Motor neuron (in vitro differentiated cells): Measurements from ENCODE around the gene ZCCHC2. TPM values are rescaled to one million over a fixed set of nuclear protein-coding genes. Genes with fewer than 3 reads are reported as not detected.

Experiments
- ATAC-seq, 8 experiments: fragments of 200-7000 bp; cut with Tn5 transposase; replicated peaks in 6 of 8; 2 replicates each; pipeline ENCODE4 v1.8.0; 2021; ENCODE audit warnings: mild to moderate bottlenecking in 8 of 8, moderate library complexity in 8 of 8
- H3K27ac ChIP-seq, 2 donors: fragments of 250-450 bp; sonication (Bioruptor Pico); 2 replicates each; pipeline ENCODE4 v1.9.0; 2021; ENCODE audit warnings: antibody characterized with exemption in 2 of 2, mild to moderate bottlenecking in 2 of 2, moderate library complexity in 1 of 2
- H3K4me1 ChIP-seq, 2 donors: fragments of 250-450 bp; sonication (Bioruptor Pico); replicated peaks in 1 of 2; 2 replicates each; pipeline ENCODE4 v1.6.1; 2021; ENCODE audit warnings: antibody characterized with exemption in 2 of 2, mild to moderate bottlenecking in 2 of 2, moderate library complexity in 1 of 2
- H3K4me3 ChIP-seq, 5 donors: fragments of 250-450 bp; sonication (Bioruptor Pico); 2 replicates each; pipeline ENCODE4 v1.9.0; 2021; ENCODE audit warnings: antibody characterized with exemption in 5 of 5, mild to moderate bottlenecking in 5 of 5, moderate library complexity in 4 of 5
- WGBS, 10 experiments: fragments of 450-650 bp; shearing (Covaris generic); methylation state at CpG; one replicate each; pipeline ENCODE4 v1.0.0; 2022; 5-methylcytosine and 5-hydroxymethylcytosine counted together
- in situ Hi-C, 9 experiments: fragments of 400-800 bp; cut with MboI; loops; one replicate each; pipeline ENCODE4 v1.15.0; 2021; ENCODE audit warnings: low sequenced_read_pairs in 9 of 9, low pct_unique_long_range_greater_than_20kb in 2 of 9; ENCODE audit not compliant: unreplicated experiment in 9 of 9
- total RNA-seq, 8 experiments: library from RNA; unstranded; fragments of 300-600 nt; gene quantifications; 2 replicates each; pipeline versions ENCODE4 v1.2.3 to v1.2.4, GENCODE V29; 2022

ZCCHC2 gene
- total RNA-seq, 8 experiments from 2014 or later = 6.0 to 18.2 (median 12.0) TPM

DNA sequence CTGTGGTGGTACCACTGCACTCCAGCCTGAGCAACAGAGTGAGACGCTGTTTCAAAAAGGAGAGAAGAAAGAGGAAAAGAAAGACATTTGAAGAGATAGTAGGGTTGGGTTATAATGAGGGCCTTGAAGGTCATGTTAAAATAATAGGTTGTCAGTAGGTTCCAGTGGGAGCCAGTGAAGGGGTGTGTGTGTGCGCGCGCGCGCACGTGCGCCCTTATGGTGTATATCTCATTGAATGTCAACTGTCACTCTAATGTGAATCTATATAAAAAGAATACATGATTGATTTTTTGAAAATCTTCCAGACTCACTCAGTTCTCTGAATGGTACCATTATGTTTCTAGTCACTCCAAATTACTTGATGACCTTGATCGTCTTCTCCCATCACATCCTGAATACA, 9.1 kb downstream of the ZCCHC2 start:
- Histone ChIP-seq H3K27ac (no peak overlapping the region), H3K4me3 (no peak overlapping the region), H3K4me1 (peaks cover 0 to 3% of the 10 kb centered on the region in 2 donors)
- WGBS, 10 experiments = 93 to 100% (median 99%) methylated on average over 1 to 9 of the region's 9 CpGs
- in situ Hi-C loops = no loop called here
- ATAC-seq = no peak

DNA sequence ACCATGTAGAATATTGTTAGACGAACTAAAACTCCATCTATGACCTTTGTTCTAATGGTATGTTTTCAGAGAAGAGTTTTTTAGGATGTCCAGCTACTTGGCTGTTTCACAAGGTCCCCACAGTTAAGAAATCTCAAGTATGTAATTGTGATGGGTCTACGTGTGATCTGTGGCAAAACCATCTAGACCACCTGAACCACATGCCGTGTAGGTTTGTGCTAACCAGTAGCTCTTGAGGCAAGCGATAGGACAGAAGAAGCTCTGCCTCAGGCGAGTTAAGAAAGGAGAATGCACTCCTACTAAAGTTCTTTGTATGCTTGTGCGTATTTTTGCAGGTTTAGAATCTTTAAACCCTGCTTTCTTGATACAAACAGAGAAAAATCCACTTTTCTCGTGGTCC, 13.2 kb downstream of the ZCCHC2 start:
- WGBS, 10 experiments = 84 to 100% (median 96%) methylated on average over 1 to 6 of the region's 7 CpGs; no CpG with 5 or more reads in 1 of the 10 experiments
- no peak for ATAC-seq

DNA sequence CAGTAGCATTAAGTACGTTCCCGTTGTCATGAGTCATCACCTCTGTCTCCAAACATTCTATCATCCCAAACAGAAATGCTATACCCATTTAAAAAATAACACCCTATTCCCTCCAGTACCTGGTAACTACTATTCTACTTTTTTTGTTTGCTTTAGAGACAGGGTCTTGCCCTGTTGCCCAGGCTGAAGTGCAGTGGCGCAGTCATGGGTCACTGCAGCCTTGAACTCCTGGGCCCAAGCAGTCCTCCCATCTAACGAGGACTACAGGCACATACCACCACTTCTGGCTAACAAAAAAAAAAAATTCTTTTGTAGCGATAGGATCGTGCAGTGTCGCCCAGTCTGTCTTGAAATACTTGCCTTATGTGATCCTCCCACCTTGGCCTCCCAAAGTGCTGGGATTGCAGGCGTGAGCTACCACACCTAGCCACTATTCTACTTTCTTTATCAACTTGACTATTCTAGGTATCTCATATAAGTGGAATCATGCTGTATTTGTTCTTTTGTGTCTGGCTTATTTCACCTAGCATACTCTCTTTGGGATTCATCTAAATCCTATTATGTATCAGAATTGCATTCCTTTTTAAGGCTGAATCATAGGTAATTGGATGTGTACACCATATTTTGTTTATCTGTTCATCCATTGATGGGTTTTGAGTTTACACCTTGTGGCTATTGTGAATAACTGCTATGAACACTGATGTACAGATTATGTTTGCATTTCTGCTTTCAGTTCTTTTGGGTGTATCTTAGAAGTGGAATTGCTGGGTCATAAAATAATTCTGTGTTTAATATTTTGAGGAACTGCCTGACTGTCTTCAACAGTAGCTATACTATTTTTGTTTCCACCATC, 14.4 kb downstream of the ZCCHC2 start:
- WGBS, 10 experiments = 67 to 100% (median 98%) methylated on average over 1 to 8 of the region's 8 CpGs; no CpG with 5 or more reads in 1 of the 10 experiments
- H3K4me3 ChIP-seq = no peak overlapping the region
- in situ Hi-C loops = no loop called here
- H3K27ac ChIP-seq = no peak overlapping the region
- ATAC-seq = no peak
- no peaks in the 10 kb centered on the region for H3K4me1 ChIP-seq

More for the DNA sequence above, 13.2 kb downstream of the ZCCHC2 start:
- Histone ChIP-seq H3K27ac (no peak overlapping the region), H3K4me3 (no peak overlapping the region), H3K4me1 (no peaks in the 10 kb centered on the region)
- in situ Hi-C loops = no loop called here

DNA sequence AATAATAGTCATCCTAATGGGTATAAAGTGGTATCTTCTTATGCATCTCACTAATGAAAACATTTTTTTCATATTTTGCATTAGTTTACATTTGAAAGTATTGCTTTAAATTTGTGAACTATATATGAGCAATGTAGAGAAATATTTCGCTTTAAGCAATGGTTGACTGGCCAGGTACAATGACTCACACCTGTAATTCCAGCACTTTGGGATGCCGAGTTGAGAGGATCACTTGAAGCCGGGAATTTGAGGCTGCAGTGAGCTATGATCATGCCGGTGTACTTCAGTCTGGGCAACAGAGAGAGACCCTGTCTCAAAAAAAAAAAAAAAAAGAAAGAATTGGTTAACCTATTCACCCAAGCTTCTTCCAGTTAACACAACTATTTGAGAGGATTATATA, 15.1 kb downstream of the ZCCHC2 start:
- in situ Hi-C loops = no loop called here
- no peak for ATAC-seq
- no peaks in the 10 kb centered on the region for H3K4me1 ChIP-seq
- 83 to 100% (median 96%) methylated on average over 1 to 4 of the region's 4 CpGs for WGBS, 10 experiments
- no peak overlapping the region for H3K4me3 ChIP-seq
- no peak overlapping the region for H3K27ac ChIP-seq

DNA sequence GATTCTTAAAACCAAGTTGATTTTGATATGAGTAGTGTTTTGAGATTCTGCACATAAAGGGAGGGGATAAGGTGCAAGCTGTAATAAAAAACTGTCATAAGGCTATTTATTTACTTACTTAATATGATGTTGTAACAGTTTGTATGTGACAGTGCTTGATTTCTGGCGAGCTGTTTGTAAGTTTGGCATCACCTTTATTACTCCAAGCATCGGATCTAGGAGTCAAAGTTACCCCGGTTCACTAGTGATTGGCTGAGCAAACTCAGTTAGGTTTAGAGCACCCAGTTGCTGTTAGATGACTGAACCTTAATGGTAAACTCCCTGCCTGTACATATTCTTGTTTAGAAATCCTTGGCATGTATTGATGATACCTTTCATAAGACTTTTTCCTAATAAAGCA, 16.1 kb downstream of the ZCCHC2 start:
- in situ Hi-C loops = no loop called here
- no peak overlapping the region for H3K27ac ChIP-seq
- 69 to 100% (median 93%) methylated on average over 1 to 3 of the region's 3 CpGs; no CpG with 5 or more reads in 1 of the 10 experiments for WGBS, 10 experiments
- no peak for ATAC-seq
- no peak overlapping the region for H3K4me3 ChIP-seq
- H3K4me1 ChIP-seq = no peaks in the 10 kb centered on the region

DNA sequence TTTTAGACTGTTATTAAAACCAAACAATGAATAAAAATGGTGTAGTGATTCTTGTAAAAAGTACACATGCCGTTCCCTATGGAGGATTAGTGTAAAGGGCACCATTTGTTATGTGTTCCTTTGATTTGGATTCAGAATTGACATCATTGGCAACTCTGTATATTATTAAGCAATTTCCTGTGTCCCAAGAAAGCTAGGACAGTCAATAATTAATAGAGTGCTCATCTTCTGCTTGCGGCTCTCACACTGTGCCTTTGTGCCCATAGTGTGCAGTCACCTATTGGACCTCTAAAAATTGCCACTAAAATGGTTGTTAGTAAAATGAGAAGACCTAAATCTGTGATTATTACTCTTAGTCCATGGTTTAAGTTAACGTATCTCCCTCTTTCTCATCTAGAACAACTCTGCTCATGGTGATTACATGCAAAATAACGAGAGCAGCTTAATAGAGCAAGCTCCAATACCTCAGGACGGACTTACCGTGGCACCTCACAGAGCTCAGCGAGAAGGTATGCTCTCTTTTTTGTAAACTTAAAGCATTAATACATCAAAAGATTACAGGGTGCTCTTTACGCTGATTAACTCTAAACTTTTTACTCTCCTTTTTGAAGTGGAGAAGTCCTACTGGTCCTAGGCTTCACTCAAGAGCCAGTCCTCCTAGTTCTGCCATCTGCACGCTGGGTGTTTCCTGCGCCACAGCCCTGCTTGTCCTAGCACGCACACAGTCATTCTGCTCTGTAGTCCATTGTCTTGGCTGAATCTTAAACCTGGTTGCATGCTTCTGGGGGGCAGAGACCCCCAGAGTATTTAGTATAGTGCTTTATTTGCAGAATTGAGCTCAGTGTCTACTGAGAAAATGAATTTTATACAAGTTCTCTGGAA, 16.7 kb downstream of the ZCCHC2 start:
- no peak for ATAC-seq
- H3K4me3 ChIP-seq = no peak overlapping the region
- in situ Hi-C loops = no loop called here
- no peak overlapping the region for H3K27ac ChIP-seq
- H3K4me1 ChIP-seq = no peaks in the 10 kb centered on the region
- WGBS, 10 experiments = 85 to 100% (median 94%) methylated on average over 4 to 10 of the region's 11 CpGs

DNA sequence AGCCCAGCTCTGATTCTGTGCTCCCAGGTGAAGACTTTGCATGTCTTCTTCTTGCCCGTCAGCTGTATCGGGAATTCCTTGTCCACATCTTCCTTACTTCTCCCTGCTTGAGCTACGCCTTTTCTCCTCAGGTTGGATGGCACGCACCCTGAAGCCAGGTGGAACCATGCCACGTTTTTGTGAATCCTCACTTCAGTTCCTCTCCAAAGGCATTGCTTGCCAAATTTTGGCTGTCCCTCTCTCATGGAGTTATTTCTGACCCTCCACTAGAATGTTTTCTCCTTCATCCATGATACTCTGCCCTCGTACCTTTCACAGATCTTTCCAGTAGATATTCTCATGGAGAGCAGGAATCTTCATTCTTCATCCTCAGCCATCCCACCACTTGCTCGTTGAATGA, 20.2 kb downstream of the ZCCHC2 start:
- WGBS, 10 experiments = 83 to 100% (median 93%) methylated on average over 2 to 7 of the region's 7 CpGs
- Histone ChIP-seq H3K4me3 (no peak overlapping the region), H3K27ac (no peak overlapping the region), H3K4me1 (no peaks in the 10 kb centered on the region)
- in situ Hi-C loops = no loop called here
- no peak for ATAC-seq

DNA sequence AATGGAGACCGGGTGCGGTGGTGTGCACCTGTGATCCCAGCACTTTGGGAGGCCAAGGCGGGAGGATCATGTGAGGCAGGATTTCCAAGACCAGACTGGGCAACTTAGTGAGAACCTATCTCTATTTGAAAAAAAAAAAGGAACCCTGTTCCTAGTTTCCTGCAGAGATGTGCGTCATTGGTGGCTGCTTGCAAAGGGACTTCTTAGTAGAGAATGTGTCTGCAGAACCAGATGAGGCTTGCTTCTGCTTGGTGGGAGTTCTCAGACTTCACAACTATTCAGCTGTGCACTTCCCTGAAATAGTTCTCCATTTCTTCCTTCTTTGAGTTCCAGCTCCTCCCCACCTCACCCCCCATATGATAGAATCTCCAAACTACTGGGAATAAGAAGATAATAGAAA, 22.3 kb downstream of the ZCCHC2 start:
- Histone ChIP-seq H3K27ac (no peak overlapping the region), H3K4me3 (no peak overlapping the region), H3K4me1 (no peaks in the 10 kb centered on the region)
- WGBS, 10 experiments = 60 to 100% (median 100%) methylated on average over 1 to 4 of the region's 4 CpGs; no CpG with 5 or more reads in 2 of the 10 experiments
- ATAC-seq = no peak
- in situ Hi-C loops = no loop called here

DNA sequence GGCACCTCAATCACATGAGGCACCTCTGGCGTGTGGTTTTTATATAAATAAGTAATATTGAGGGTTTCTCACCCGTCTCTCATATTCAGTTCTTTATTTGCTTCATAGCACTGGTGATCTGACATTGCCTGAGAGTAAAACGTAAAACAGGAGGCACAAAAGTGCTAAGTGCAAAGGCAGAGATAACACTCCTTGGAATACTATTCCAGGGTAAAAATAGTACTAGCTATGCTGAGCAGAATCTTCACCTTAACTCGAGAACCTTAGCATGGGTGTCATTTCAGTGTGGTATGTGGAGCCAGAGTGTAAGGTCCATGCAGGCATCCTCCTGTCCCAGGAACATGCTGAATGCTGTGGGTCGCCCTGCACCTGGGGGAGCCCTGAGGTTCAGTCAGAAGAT, 26.9 kb downstream of the ZCCHC2 start:
- no peak overlapping the region for H3K4me3 ChIP-seq
- no peak overlapping the region for H3K27ac ChIP-seq
- in situ Hi-C loops = loop anchor here in 1 of 9 experiments (25.0 kb wide), 1 partner anchor 362 kb away; the partner anchor contains the start of genes PIGN and RELCH
- no peak for ATAC-seq
- H3K4me1 ChIP-seq = no peaks in the 10 kb centered on the region
- WGBS, 10 experiments = 70 to 100% (median 93%) methylated on average over 1 to 5 of the region's 5 CpGs; no CpG with 5 or more reads in 1 of the 10 experiments

DNA sequence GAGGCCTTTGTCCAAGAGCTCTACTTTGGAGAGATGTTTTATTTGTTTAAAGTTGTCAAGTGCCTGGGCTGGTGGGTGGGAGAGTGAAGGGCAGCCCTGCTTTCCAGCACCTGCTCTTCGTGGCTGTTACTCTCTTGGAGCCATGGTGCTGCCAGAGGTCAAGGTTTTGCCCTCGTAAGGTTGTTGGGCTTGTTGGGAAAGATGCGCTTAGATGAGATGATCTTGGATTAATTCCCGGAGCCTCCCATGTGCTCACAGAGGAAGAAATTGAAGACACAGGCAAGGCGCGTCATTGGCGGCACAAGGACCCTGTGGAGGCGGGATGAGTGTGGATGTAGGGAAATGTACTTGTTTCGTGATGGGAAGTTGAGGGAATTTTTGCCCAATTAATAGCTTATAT, 27.9 kb downstream of the ZCCHC2 start:
- Histone ChIP-seq H3K27ac (no peak overlapping the region), H3K4me3 (no peak overlapping the region), H3K4me1 (no peaks in the 10 kb centered on the region)
- no peak for ATAC-seq
- 73 to 100% (median 86%) methylated on average over 1 to 8 of the region's 9 CpGs; no CpG with 5 or more reads in 2 of the 10 experiments for WGBS, 10 experiments
- in situ Hi-C loops = loop anchor here in 1 of 9 experiments (25.0 kb wide), 1 partner anchor 363 kb away; the partner anchor contains the start of genes PIGN and RELCH

DNA sequence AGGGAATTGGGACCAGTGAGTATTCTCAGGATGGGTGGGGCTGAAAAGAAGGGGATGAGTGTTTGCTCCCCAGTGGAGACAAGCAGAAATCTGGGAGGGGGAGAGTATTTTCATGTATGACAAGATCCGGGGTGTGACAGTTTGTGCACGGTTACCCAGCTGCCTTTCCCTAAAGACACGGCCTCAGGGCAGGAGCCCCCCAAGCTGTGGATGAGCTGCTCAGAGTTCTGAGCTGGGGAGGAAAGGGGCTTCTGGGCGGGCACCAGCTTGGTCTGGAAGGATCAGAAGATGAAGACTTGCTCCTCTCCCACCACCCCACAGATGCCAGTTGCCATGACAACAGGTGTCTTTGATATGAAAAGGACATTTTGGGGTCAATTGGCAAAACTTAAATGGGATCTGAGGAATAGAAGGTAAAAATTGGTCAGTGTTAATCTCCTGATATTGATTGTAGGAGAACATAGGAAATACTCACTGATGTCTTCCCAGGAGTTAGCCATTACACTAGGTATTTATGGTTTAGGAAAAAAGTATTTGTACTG, 29.2 kb downstream of the ZCCHC2 start:
- H3K27ac ChIP-seq = no peak overlapping the region
- in situ Hi-C loops = loop anchor here in 1 of 9 experiments (25.0 kb wide), 1 partner anchor 365 kb away; the partner anchor contains the start of genes PIGN and RELCH
- H3K4me3 ChIP-seq = no peak overlapping the region
- no peak for ATAC-seq
- no peaks in the 10 kb centered on the region for H3K4me1 ChIP-seq
- WGBS, 10 experiments = 58 to 100% (median 70%) methylated on average over 1 to 2 of the region's 4 CpGs; no CpG with 5 or more reads in 6 of the 10 experiments

DNA sequence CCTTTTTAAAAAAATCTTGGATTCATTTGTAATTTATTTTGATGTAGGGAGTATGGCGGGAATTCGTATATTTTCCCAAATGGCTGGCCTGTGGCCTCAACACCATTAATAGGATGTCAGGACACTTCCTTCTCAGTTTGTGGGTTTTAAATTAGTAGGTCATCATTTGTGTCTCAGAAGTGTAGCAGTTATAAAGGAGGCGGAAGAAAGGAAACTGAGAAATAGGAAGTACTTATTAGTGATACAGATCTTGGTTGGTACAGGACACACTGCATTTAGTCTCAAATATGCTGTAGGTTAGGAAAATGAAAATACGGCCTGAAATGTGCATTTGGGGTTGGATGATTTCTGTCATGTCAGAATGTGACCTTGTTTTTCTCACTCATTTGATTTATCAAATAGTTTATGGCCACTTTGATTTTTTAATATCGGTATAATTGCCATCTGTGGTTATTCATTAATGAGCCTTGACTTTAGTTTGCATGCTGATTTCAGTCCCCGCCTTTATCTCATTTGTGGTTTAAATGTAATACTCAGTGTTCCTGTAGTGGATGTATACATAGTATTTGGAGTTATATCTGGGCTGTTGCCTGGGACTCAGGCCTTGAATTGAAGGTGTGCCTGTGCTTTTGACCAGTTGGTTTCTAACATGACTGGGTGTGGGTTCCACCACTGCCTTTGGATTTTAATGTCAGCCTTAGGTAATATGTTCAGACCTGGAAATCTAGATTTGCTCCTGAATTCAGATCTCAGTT, 31.4 kb downstream of the ZCCHC2 start:
- WGBS, 10 experiments = 85 to 100% (median 97%) methylated on average over 2 to 6 of the region's 6 CpGs; no CpG with 5 or more reads in 1 of the 10 experiments
- H3K4me1 ChIP-seq = no peaks in the 10 kb centered on the region
- no peak for ATAC-seq
- H3K27ac ChIP-seq = no peak overlapping the region
- in situ Hi-C loops = loop anchor here in 1 of 9 experiments (25.0 kb wide), 1 partner anchor 367 kb away; the partner anchor contains the start of genes PIGN and RELCH
- no peak overlapping the region for H3K4me3 ChIP-seq
